ENCODE data around the gene CAMK4.

DNA sequence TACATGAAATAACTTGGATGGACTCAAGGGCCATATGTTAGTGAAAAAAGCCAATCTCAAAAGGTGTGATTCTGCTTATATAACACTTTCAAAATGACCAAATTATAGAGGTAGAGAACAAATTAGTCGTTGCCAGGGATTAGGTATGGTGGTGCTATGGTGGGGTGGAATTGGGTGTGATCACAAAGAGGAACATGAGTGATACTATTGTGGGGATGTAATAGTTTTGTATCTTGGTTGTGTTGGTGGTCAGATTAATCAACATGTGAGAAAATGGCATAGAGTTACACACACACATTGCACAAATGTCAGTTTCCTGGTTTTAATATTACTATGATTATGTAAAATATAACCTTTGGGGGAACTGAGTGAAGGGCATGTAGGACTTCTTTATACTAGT lies 31.9 kb downstream of the CAMK4 start:
- TF ChIP-seq, protein P1, sequence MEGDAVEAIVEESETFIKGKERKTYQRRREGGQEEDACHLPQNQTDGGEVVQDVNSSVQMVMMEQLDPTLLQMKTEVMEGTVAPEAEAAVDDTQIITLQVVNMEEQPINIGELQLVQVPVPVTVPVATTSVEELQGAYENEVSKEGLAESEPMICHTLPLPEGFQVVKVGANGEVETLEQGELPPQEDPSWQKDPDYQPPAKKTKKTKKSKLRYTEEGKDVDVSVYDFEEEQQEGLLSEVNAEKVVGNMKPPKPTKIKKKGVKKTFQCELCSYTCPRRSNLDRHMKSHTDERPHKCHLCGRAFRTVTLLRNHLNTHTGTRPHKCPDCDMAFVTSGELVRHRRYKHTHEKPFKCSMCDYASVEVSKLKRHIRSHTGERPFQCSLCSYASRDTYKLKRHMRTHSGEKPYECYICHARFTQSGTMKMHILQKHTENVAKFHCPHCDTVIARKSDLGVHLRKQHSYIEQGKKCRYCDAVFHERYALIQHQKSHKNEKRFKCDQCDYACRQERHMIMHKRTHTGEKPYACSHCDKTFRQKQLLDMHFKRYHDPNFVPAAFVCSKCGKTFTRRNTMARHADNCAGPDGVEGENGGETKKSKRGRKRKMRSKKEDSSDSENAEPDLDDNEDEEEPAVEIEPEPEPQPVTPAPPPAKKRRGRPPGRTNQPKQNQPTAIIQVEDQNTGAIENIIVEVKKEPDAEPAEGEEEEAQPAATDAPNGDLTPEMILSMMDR (IDR thresholded peaks at IDR 0.05): no peak
- TF ChIP-seq EP300 (IDR thresholded peaks at IDR 0.05) (no peak), POLR2A (IDR thresholded peaks at IDR 0.05) (no peak), POLR2AphosphoS5 (IDR thresholded peaks at IDR 0.05) (no peak)

Measured in gastroesophageal sphincter (tissue), 3 donors.